A673 (cell line): Measurements from ENCODE around the gene BAIAP2. TPM values are rescaled to one million over a fixed set of nuclear protein-coding genes. Genes with fewer than 3 reads are reported as not detected.

Source experiments
- BruUV-seq: library from RNA; stranded (reverse); fragments of 400-500 nt; replicated peaks from 2 replicates; lab custom pipeline; 2021; lab: Mats Ljungman, UMichigan
- CTCF ChIA-PET: fragments of 300-600 bp; sonication (Branson Sonifier 250); formaldehyde crosslinking; loops from one replicate; lab custom pipeline; 2022; ENCODE audit warnings: antibody characterized with exemption; lab: Charles Lee
- POLR2A ChIA-PET: fragments of 300-600 bp; sonication (Branson Sonifier 250); formaldehyde crosslinking; loops from one replicate; lab custom pipeline; 2022; ENCODE audit warnings: antibody characterized with exemption; ENCODE audit not compliant: low non-redundant PET; lab: Charles Lee
- DNase-seq: peaks from one replicate; pipeline ENCODE4 v3.0.0-alpha.2; 2015; ENCODE audit warnings: low spot score
- H3K27ac ChIP-seq: fragments of 200-600 bp; sonication (generic); 2 replicates; pipeline ENCODE4 v1.5.1; 2016; ENCODE audit warnings: mixed run types, low read depth, mild to moderate bottlenecking, mixed read lengths, antibody characterized with exemption, low read length; ENCODE audit not compliant: poor library complexity, severe bottlenecking
- H3K27me3 ChIP-seq: fragments of 200-600 bp; sonication (generic); replicated peaks from 2 replicates; pipeline ENCODE4 v1.6.1; 2017; ENCODE audit warnings: mixed run types, low read depth, mild to moderate bottlenecking, mixed read lengths, antibody characterized with exemption, low read length; ENCODE audit not compliant: insufficient read depth, poor library complexity
- H3K36me3 ChIP-seq: fragments of 200-600 bp; sonication (generic); 2 replicates; pipeline ENCODE4 v1.6.1; 2016; ENCODE audit warnings: mixed run types, mild to moderate bottlenecking, mixed read lengths, antibody characterized with exemption, low read length; ENCODE audit not compliant: insufficient read depth, poor library complexity, severe bottlenecking
- H3K4me1 ChIP-seq: fragments of 200-600 bp; sonication (generic); 2 replicates; pipeline ENCODE4 v1.6.1; 2017; ENCODE audit warnings: mixed run types, mild to moderate bottlenecking, mixed read lengths, antibody characterized with exemption, low read length; ENCODE audit not compliant: insufficient read depth, poor library complexity, severe bottlenecking
- H3K4me3 ChIP-seq: fragments of 200-600 bp; sonication (generic); 2 replicates; pipeline ENCODE4 v1.5.1; 2016; ENCODE audit warnings: low read depth, mixed run types, mild to moderate bottlenecking, mixed read lengths, low read length; ENCODE audit not compliant: poor library complexity, severe bottlenecking
- H3K9me3 ChIP-seq: fragments of 200-600 bp; sonication (generic); 2 replicates; pipeline ENCODE4 v1.6.1; 2016; ENCODE audit warnings: mixed run types, low read depth, mild to moderate bottlenecking, mixed read lengths, antibody characterized with exemption, low read length; ENCODE audit not compliant: poor library complexity, severe bottlenecking
- EZH2 ChIP-seq: fragments of 200-600 bp; sonication (generic); IDR thresholded peaks from 2 replicates; pipeline ENCODE4 v1.6.1; 2017; ENCODE audit warnings: borderline replicate concordance, low read depth, mild to moderate bottlenecking, mixed read lengths, antibody characterized with exemption, low read length; ENCODE audit not compliant: poor library complexity, severe bottlenecking
- intact Hi-C: fragments of 100-400 bp; cut with micrococcal nuclease; formaldehyde crosslinking; loops from one replicate; pipeline ENCODE4 v1.10.0; 2022; ENCODE audit not compliant: unreplicated experiment
- total RNA-seq: library from RNA; stranded (reverse); gene quantifications from 2 replicates; pipeline ENCODE4 v1.2.3, GENCODE V29; 2021
- TF ChIP-seq, protein P1 (sequence below): fragments of 300-800, 200-600 bp; sonication (generic); conservative IDR thresholded peaks from 2 replicates; pipeline ENCODE4 v1.5.1; 2017; ENCODE audit warnings: low read depth, mild to moderate bottlenecking, antibody characterized with exemption, low read length, moderate library complexity, mixed read lengths

The BAIAP2 gene
- total RNA-seq, 1 experiment from 2014 or later = 51.6 TPM

DNA sequence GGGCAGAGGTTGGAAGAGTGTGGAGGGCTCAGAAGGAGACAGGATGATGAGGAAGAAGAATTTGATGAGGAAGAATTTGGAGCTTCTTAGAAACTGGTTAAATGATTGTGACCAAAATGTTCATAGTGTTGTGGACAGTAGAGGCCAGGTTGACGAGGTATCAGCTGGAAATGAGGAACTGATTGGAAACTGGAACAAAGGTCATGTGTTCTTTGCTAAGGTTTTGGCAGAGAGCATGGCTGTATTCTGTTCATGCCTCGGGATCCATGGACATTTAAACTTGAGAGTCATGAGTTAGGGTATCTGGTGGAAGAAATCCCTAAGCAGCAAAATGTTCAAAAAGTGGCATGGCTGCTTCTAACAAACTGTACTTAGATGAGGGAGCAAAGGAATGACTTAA is 24.0 kb upstream of the BAIAP2 start:
- H3K4me3 ChIP-seq = no peak overlapping the region
- ChIA-PET CTCF (no interaction called here), POLR2A (interaction anchor here (0.6 kb wide), 1 partner anchor 1232 kb away, joined by 3 read pairs; no protein-coding TSS in a partner anchor)
- no peak overlapping the region for H3K27ac ChIP-seq
- no peak for DNase-seq
- peaks cover 17% of the 10 kb centered on the region for H3K27me3 ChIP-seq
- BruUV-seq = no TSS peak
- H3K36me3 ChIP-seq = no peaks in the 10 kb centered on the region
- H3K4me1 ChIP-seq = no peaks in the 10 kb centered on the region
- intact Hi-C loops = no loop called here
- no peaks in the 10 kb centered on the region for H3K9me3 ChIP-seq
- TF ChIP-seq, protein P1, sequence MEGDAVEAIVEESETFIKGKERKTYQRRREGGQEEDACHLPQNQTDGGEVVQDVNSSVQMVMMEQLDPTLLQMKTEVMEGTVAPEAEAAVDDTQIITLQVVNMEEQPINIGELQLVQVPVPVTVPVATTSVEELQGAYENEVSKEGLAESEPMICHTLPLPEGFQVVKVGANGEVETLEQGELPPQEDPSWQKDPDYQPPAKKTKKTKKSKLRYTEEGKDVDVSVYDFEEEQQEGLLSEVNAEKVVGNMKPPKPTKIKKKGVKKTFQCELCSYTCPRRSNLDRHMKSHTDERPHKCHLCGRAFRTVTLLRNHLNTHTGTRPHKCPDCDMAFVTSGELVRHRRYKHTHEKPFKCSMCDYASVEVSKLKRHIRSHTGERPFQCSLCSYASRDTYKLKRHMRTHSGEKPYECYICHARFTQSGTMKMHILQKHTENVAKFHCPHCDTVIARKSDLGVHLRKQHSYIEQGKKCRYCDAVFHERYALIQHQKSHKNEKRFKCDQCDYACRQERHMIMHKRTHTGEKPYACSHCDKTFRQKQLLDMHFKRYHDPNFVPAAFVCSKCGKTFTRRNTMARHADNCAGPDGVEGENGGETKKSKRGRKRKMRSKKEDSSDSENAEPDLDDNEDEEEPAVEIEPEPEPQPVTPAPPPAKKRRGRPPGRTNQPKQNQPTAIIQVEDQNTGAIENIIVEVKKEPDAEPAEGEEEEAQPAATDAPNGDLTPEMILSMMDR = no peak
- no peak for TF ChIP-seq EZH2

DNA sequence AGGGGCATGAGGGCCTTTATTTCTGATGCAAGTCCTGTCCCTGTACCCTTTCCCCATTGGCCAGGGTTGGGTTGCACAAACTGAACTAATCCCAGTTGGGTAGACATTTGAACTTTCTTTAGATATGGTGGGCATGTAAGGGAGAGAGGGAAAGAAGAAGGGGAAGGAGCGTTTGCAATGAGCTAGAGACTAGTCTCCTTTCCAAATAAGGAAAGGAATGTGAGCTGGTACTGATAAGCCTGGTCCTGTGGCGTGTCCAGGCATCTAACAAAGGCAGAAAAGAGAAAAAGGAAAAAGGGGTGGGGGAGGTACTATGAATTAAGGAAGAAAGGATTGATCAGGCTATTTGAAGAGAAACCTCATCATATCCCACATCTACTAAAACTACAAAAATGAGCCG is 23.0 kb upstream of the BAIAP2 start:
- no peak for TF ChIP-seq EZH2
- TF ChIP-seq, protein P1 = no peak
- no peak overlapping the region for H3K4me3 ChIP-seq
- intact Hi-C loops = no loop called here
- CTCF ChIA-PET = no interaction called here
- POLR2A ChIA-PET = no interaction called here
- H3K9me3 ChIP-seq = no peaks in the 10 kb centered on the region
- no peak for DNase-seq
- H3K27ac ChIP-seq = no peak overlapping the region
- no peaks in the 10 kb centered on the region for H3K36me3 ChIP-seq
- peaks cover 6% of the 10 kb centered on the region for H3K27me3 ChIP-seq
- H3K4me1 ChIP-seq = no peaks in the 10 kb centered on the region
- BruUV-seq = no TSS peak

DNA sequence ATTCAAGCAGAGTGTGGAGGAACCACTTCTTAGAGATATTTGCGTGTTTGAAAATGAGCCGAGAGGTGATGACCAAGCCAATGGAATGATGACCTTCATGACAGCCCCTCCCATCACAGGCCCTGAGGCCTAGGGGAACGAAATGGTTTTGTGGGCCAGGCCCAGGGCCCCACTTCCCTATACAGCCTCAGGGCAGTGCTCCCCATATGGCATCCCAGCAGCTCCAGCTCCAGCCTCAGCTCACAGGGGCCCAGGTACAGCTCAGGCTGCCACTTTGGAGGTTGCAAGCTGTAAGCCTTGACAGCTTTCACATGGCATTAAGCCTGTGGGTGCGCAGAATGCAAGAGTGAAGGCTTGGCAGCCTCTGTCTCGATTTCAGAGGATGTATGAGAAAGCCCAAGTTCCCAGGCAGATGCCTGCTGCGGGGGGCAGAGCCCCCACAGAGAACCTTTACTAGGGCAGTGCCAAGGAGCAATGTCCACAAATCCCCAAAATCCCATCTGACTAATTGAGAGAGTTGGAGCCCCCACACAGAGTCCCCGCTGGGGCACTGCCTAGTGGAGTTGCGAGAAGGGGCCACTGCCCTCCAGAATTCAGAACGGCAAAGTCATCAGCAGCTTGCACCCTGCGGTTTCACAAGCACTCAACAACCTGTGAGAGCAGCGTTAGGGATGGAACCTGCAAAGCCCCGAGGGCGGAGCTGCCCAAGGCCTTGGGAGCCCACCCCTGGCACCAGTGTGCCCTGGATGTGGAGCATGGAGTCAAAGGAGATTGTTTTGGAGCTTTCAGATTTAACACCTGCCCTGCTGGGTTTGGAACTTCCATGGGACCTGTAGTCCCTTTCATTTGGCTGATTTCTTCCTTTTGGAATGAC is 22.1 kb upstream of the BAIAP2 start:
- intact Hi-C loops = no loop called here
- DNase-seq = no peak
- H3K4me3 ChIP-seq = no peak overlapping the region
- peaks cover 5% of the 10 kb centered on the region for H3K4me1 ChIP-seq
- no peaks in the 10 kb centered on the region for H3K27me3 ChIP-seq
- no peak overlapping the region for H3K27ac ChIP-seq
- BruUV-seq = no TSS peak
- POLR2A ChIA-PET = no interaction called here
- H3K9me3 ChIP-seq = no peaks in the 10 kb centered on the region
- CTCF ChIA-PET = interaction anchor here (0.6 kb wide), 1 partner anchor 100 kb away, joined by 3 read pairs; no protein-coding TSS in a partner anchor
- no peaks in the 10 kb centered on the region for H3K36me3 ChIP-seq
- TF ChIP-seq, protein P1 = no peak
- TF ChIP-seq EZH2 = no peak
